GM18858 (cell line): ENCODE measurements around the gene MICU1.
A peak's percentile ranks its signal among the peaks of the same experiment; 100 is the strongest.

ENCODE experiments used
- ATAC-seq: cut with Tn5 transposase; IDR thresholded peaks from one replicate; pipeline ENCODE4 v1.9.1; 2021; ENCODE audit not compliant: unreplicated experiment

The MICU1 gene

DNA sequence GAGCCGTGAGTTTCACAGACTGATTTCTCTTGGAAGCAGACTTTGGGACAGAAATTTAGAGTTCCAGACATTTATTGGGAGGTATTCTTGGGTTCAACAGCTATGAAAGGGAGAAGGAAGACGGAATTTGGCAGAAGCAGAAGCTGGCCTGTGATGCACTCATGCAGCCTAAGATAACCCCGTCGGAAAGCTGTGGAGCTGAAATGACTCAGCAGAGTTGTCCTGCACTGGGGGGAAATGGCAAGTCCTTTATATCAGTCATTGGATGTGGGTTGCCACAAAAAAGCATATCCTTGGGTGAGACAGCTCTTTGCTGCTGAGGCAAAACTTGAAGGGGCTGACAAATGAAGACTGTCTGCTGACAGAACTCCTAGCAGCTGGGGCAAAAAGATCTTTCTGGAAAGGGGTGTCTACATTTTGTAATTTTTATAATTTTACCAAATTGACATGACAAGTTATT lies 11.5 kb upstream of the MICU1 start:
- ATAC-seq, result peak; percentile 51

- ATAC-seq, result no peak
Measured at GRCh38 chr10:72630144-72630543, 4.3 kb upstream of the MICU1 start.

GRCh38 chr10:72626444-72626754 lies 520 bp upstream of the MICU1 start:
- ATAC-seq, result no peak

- no peak for ATAC-seq
Measured at GRCh38 chr10:72625276-72625607, 637 bp downstream of the MICU1 start.

DNA sequence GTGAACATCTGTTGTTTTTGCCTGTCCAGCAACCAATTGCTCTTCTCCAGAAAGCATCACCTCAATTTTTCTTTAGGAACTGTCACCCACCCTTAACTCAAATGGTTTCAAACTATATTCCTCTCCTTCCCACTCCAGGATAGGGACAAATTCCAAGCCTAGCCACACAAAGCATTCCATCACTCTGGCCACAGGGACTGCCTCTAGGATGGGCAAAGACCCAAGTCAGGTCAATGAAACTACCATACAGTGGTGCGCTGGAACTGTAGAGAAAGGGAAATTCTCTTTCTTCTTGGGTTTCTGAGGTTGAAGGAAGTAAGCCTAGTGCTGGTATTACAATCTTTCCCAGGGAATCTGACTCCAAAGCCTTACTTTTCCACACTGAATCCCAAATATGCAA lies 3.6 kb downstream of the MICU1 start:
- ATAC-seq, result no peak

DNA sequence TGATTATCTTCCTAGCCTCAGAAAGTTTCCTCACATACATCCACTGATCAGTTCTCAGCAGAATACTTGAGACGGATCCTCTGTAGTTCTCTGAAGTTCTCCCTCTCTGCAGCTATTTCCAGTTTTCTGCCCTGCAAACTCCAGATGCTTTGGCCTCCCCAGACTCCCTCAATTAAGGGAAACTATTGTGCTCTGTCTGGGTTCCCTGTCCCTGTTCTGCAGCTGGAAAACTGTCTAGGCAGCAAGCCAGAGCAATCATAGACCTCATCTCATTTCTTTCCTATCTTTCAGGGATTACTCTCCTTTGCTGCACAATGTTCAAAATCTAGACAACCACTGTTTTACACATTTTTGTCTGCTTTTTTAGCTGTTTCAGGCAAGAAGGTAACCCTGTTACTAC lies 9.2 kb downstream of the MICU1 start:
- ATAC-seq, result no peak

DNA sequence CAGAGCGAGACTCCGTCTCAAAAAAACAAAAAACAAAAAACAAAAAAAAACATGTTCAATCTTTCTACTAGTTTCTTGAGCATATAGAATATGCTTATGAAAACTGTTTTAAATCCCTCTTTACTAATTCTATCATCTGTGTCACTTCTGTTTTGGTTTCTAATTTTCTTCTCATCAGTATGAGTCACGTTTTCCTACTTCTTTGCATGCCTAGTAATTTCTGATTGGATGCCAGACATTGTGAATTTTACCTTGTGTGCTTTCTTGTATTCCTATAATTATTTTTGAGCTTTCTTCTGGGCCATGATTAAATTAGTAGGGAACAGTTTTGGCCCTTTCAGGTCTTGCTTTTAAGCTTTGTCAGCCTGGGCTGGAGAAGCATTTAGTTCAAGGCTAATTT lies 9.9 kb downstream of the MICU1 start:
- ATAC-seq, result no peak

GRCh38 chr10:72612203-72612826 lies 13.6 kb downstream of the MICU1 start:
- no peak for ATAC-seq

GRCh38 chr10:72611783-72612182 lies 14.1 kb downstream of the MICU1 start:
- no peak for ATAC-seq

GRCh38 chr10:72610466-72610865 lies 15.4 kb downstream of the MICU1 start:
- no peak for ATAC-seq

GRCh38 chr10:72605122-72605521 lies 20.8 kb downstream of the MICU1 start:
- ATAC-seq, result no peak

DNA sequence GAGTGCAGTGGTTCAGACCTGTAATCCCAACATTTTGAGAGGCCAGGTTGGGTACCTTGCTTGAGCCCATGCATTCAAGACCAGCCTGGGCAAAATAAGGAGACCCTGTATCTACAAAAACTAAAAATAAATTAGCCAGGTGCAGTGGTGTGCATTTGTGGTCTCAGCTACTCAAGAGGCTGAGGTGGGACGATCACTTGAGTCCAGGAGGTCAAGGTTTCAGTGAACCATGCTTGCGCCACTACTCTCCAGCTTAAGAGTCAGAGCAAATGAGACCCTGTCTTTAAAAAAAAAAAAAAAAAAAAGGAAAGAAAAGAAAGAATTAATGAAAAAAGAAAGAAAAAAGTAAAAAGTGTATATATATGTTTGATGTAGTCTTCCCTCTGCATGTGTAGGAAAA lies 24.7 kb downstream of the MICU1 start:
- no peak for ATAC-seq

DNA sequence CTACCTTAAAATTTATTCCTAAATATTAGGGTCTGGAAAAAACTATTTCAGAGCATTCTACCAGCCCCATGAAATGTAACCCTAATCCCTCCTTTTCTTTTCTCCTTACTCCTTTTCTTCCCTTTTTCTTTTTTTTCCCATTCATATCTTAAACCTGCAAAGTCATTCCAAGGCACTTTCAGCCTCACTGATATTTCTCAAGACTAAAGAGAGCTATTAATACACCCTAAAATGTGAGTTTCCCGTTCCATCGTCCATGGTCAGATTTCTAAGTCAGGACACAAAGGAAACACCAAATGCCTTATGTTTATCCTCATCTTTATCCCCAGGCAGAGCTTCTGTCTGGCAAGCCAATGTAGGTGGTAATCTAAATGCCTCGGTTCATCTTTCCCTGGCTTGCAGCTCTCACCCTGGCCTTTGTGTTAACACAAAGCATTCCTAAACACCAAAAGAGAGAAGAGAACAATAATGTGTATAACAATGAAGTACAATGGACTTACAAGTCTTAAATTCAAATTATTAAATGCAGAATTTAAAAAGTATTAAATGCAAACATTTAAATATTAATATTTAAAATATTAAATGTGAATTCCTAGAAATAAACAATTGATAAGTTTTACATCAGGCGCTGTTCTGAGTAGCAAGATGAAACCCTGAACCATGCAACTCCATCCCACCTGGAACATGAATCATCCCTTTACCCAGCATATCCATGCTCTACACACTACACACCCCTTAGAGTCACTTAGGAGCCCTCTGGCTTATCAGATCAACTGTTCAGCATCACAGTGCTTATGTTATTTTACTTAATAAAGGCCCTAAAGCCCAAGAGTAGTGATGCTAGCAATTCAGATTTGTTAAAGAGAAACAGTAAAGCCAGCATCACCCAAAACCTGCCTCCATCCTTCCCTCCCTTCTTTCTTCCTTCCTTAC lies 26.8 kb downstream of the MICU1 start:
- ATAC-seq, result no peak

GRCh38 chr10:72597897-72598296 lies 28.0 kb downstream of the MICU1 start:
- peak; percentile 47 for ATAC-seq

DNA sequence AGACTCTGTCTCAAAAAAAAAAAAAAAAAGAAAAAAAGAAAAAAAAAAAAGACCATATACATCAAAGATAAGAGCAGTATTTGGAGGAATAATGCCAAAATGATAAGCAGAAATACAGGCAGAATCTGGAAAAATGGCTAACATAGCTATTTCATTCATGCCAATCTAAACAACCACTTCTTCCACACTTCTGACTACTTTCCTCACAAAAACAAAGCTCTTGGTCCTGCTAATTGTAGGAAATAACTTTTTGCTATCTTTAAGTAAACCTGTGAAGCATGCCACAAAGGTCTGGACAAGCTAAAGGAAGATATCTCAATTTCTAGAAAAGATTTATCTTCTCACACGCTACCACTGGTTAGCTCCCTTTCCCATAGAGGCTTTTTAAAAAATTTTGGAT lies 30.4 kb downstream of the MICU1 start:
- no peak for ATAC-seq

DNA sequence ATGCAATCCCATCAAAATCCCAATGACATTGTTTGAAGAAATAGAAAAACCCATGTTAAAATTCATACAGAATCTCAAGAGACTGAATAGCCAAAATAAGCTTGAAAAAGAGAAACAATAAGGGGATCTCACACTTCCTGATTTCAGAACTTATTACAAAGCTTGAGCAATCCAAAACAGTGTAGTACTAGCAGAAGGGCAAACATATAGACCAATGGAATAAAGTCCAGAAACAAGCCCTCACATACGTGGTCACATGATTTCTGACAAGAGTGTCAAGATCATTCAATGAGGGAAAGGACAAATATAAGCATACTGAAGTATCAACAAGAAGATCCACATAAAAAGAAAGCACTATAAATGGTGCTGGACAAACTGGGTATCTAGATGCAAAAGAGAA lies 31.9 kb downstream of the MICU1 start:
- ATAC-seq, result no peak

GRCh38 chr10:72588266-72588665 lies 37.6 kb downstream of the MICU1 start:
- ATAC-seq, result no peak

DNA sequence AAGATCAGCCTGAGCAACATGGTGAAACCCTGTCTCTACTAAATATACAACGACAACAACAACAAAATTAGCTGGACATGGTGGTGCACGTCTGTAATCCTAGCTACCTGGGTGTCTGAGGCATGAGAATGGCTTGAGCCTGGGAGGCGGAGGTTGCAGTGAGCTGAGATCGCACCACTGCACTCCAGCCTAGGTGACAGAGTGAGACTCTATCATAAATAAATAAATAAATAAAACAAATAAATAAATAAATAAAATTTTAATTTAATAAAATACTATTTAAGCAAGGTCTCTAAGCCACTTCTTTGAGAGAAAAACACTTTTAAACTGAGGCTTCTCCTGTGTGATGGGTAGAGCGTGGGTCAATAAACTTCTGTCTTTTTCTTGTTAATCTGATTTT lies 38.3 kb downstream of the MICU1 start:
- no peak for ATAC-seq

DNA sequence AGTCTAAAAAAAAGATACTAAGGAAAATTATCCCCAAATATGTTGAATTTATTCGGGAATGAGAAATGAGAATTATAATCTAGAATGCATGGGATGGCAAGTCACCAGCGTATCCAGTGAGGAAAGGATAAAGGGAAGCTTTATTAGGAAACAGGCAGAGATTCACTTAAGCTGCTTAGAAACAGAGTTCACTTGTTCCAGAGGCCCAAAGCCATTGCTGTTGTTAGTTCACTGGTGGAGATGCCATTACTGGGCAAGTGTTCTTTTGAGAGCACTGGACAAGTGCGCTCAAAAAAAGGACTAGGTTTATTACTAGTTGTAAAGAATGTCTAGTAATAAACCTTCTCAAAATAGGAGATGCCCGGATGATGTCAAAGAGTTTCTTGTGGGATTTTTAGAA lies 51.2 kb downstream of the MICU1 start:
- ATAC-seq, result no peak

GRCh38 chr10:72573079-72573478 lies 52.8 kb downstream of the MICU1 start:
- no peak for ATAC-seq

- ATAC-seq, result no peak
Measured at GRCh38 chr10:72567889-72568640, 57.8 kb downstream of the MICU1 start.

GRCh38 chr10:72567421-72567820 lies 58.5 kb downstream of the MICU1 start:
- no peak for ATAC-seq
